GM18909 (cell line): Measurements from ENCODE around the gene LSM4.

Source experiments
- ATAC-seq: cut with Tn5 transposase; IDR thresholded peaks from one replicate; pipeline ENCODE4 v1.9.1; 2021; ENCODE audit warnings: mild to moderate bottlenecking; ENCODE audit not compliant: unreplicated experiment, poor library complexity

The LSM4 gene

GRCh38 chr19:18294467-18294864 lies 28.4 kb downstream of the LSM4 start:
- no peak for ATAC-seq

GRCh38 chr19:18293642-18294466 lies 29.0 kb downstream of the LSM4 start:
- no peak for ATAC-seq

- ATAC-seq, result no peak
These were observed 29.9 kb downstream of the LSM4 start for GRCh38 chr19:18292810-18293641.

- no peak for ATAC-seq
These were observed 30.4 kb downstream of the LSM4 start for GRCh38 chr19:18292462-18292809.

- peak; percentile 49 for ATAC-seq
These were observed 31.1 kb downstream of the LSM4 start for GRCh38 chr19:18291590-18292461.

GRCh38 chr19:18291019-18291524 lies 31.8 kb downstream of the LSM4 start:
- peak; percentile 13 for ATAC-seq

- ATAC-seq, result peak; percentile 48
These were observed 32.4 kb downstream of the LSM4 start for GRCh38 chr19:18290302-18291018.

GRCh38 chr19:18289471-18290301 lies 33.2 kb downstream of the LSM4 start:
- no peak for ATAC-seq

GRCh38 chr19:18287836-18288772 lies 34.8 kb downstream of the LSM4 start:
- ATAC-seq, result no peak

GRCh38 chr19:18286973-18287635 lies 35.8 kb downstream of the LSM4 start:
- no peak for ATAC-seq

- no peak for ATAC-seq
These were observed 38.0 kb downstream of the LSM4 start for GRCh38 chr19:18284712-18285360.

- ATAC-seq, result no peak
These were observed 39.5 kb downstream of the LSM4 start for GRCh38 chr19:18283338-18283737.

GRCh38 chr19:18282788-18283141 lies 40.1 kb downstream of the LSM4 start:
- no peak for ATAC-seq

- no peak for ATAC-seq
These were observed 40.7 kb downstream of the LSM4 start for GRCh38 chr19:18282021-18282787.

GRCh38 chr19:18281082-18282020 lies 41.5 kb downstream of the LSM4 start, which contains the start of gene JUND:
Gene JUND, minus strand, starts transcription at chr19:18281622. Its CDS starts 138 bp downstream, at chr19:18281484.
- peak; percentile 63 for ATAC-seq
